Measurements from ENCODE around the gene BMP4. TPM values are rescaled to one million over a fixed set of nuclear protein-coding genes. Genes with fewer than 3 reads are reported as not detected.

BMP4 gene
- total and polyA plus RNA-seq, 2 of the 13 experiments (the other 11 are each of a cell fraction or from before 2014, with no cell fraction given), result 56.4 to 169 TPM

- TF ChIP-seq, protein P1, sequence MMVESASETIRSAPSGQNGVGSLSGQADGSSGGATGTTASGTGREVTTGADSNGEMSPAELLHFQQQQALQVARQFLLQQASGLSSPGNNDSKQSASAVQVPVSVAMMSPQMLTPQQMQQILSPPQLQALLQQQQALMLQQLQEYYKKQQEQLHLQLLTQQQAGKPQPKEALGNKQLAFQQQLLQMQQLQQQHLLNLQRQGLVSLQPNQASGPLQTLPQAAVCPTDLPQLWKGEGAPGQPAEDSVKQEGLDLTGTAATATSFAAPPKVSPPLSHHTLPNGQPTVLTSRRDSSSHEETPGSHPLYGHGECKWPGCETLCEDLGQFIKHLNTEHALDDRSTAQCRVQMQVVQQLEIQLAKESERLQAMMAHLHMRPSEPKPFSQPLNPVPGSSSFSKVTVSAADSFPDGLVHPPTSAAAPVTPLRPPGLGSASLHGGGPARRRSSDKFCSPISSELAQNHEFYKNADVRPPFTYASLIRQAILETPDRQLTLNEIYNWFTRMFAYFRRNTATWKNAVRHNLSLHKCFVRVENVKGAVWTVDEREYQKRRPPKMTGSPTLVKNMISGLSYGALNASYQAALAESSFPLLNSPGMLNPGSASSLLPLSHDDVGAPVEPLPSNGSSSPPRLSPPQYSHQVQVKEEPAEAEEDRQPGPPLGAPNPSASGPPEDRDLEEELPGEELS (CRISPR knock-in tag; IDR thresholded peaks at IDR 0.05), result peak; percentile 70; the same call in 1 of the 2 replicates
- no peak; the same call in 1 of the 2 replicates for TF ChIP-seq ATF3 (CRISPR knock-in tag; IDR thresholded peaks at IDR 0.05)
- no peak for TF ChIP-seq SETDB1 (CRISPR knock-in tag; IDR thresholded peaks at IDR 0.05; ENCODE audit: borderline replicate concordance)
- TF ChIP-seq, protein P2, sequence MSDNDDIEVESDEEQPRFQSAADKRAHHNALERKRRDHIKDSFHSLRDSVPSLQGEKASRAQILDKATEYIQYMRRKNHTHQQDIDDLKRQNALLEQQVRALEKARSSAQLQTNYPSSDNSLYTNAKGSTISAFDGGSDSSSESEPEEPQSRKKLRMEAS (IDR thresholded peaks at IDR 0.05), result peak; percentile 42; the same call in 1 of the 2 replicates
- TF ChIP-seq ZNF430 (CRISPR knock-in tag; IDR thresholded peaks at IDR 0.05), result no peak
- TF ChIP-seq FUBP1 (CRISPR knock-in tag; IDR thresholded peaks at IDR 0.05; ENCODE audit: borderline replicate concordance), result no peak
- TF ChIP-seq, protein P3, sequence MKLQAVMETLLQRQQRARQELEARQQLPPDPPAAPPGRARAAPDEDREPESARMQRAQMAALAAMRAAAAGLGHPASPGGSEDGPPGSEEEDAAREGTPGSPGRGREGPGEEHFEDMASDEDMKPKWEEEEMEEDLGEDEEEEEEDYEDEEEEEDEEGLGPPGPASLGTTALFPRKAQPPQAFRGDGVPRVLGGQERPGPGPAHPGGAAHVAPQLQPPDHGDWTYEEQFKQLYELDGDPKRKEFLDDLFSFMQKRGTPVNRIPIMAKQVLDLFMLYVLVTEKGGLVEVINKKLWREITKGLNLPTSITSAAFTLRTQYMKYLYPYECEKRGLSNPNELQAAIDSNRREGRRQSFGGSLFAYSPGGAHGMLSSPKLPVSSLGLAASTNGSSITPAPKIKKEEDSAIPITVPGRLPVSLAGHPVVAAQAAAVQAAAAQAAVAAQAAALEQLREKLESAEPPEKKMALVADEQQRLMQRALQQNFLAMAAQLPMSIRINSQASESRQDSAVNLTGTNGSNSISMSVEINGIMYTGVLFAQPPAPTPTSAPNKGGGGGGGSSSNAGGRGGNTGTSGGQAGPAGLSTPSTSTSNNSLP (IDR thresholded peaks at IDR 0.05; ENCODE audit: low read depth, low read length), result 0 out of 2 replicates have a peak, but pooled peaks have one; percentile 56
- no peak for TF ChIP-seq WIZ (CRISPR knock-in tag; IDR thresholded peaks at IDR 0.05)
- peak; percentile 66 for TF ChIP-seq HDAC2 (CRISPR knock-in tag; IDR thresholded peaks at IDR 0.05)
- TF ChIP-seq ZNF17 (CRISPR knock-in tag; IDR thresholded peaks at IDR 0.05), result no peak
- TF ChIP-seq ESRRA (CRISPR knock-in tag; IDR thresholded peaks at IDR 0.05; ENCODE audit: low read depth), result peak; percentile 89
- TF ChIP-seq, protein P4, sequence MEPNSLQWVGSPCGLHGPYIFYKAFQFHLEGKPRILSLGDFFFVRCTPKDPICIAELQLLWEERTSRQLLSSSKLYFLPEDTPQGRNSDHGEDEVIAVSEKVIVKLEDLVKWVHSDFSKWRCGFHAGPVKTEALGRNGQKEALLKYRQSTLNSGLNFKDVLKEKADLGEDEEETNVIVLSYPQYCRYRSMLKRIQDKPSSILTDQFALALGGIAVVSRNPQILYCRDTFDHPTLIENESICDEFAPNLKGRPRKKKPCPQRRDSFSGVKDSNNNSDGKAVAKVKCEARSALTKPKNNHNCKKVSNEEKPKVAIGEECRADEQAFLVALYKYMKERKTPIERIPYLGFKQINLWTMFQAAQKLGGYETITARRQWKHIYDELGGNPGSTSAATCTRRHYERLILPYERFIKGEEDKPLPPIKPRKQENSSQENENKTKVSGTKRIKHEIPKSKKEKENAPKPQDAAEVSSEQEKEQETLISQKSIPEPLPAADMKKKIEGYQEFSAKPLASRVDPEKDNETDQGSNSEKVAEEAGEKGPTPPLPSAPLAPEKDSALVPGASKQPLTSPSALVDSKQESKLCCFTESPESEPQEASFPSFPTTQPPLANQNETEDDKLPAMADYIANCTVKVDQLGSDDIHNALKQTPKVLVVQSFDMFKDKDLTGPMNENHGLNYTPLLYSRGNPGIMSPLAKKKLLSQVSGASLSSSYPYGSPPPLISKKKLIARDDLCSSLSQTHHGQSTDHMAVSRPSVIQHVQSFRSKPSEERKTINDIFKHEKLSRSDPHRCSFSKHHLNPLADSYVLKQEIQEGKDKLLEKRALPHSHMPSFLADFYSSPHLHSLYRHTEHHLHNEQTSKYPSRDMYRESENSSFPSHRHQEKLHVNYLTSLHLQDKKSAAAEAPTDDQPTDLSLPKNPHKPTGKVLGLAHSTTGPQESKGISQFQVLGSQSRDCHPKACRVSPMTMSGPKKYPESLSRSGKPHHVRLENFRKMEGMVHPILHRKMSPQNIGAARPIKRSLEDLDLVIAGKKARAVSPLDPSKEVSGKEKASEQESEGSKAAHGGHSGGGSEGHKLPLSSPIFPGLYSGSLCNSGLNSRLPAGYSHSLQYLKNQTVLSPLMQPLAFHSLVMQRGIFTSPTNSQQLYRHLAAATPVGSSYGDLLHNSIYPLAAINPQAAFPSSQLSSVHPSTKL (CRISPR knock-in tag; IDR thresholded peaks at IDR 0.05), result peak; percentile 92
- peak in 1 of 2 experiments; percentile 24; a peak in 1 of 4 replicates for TF ChIP-seq KLF16 (CRISPR knock-in tag; IDR thresholded peaks at IDR 0.05)
- peak; percentile 94 for TF ChIP-seq BCL6 (CRISPR knock-in tag; IDR thresholded peaks at IDR 0.05)
- 0 out of 3 replicates have a peak, but pooled peaks have one; percentile 7 for TF ChIP-seq MXI1 (IDR thresholded peaks at IDR 0.05; ENCODE audit: borderline replicate concordance, low read depth, low read length)
- peak; percentile 74 for TF ChIP-seq HNF4A (CRISPR knock-in tag; IDR thresholded peaks at IDR 0.05)
- TF ChIP-seq HOXA3 (CRISPR knock-in tag; IDR thresholded peaks at IDR 0.05), result peak; percentile 52; the same call in 1 of the 2 replicates
These were observed 13.5 kb downstream of the BMP4 start (continued) for GRCh38 chr14:53942970-53943750.

Data from HepG2 (cell line).